ENCODE data around the gene DENND1B.

DENND1B gene

DNA sequence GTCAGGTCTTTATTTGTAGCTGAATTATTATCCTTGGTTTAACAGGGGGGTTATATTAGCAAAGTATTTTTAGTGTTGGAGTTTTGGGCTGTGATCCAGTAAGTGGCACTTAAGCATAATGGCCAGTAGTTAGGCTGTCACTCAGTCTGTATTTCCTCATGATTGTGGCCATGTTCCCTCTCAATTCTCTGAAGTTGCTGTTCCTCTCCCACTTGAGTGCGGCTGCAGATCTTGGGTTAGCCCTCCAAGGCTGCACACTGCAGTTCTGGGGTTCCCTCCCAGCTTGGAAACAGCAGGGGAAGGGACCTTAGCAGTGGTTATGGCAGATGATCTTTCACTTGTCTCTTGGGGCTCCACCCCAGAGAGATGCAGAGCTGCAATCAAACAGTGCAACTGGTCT, 23.2 kb upstream of the DENND1B start:
- no peak overlapping the region for H3K9ac ChIP-seq (ENCODE audit: low read length)
- H3K27me3 ChIP-seq (replicated peaks; ENCODE audit: insufficient read depth, low read length), result no peaks in the 10 kb centered on the region
- H3K9me2 ChIP-seq (replicated peaks; ENCODE audit: insufficient read depth, low read length), result no peaks in the 10 kb centered on the region
- no peaks in the 10 kb centered on the region for H3F3A ChIP-seq (ENCODE audit: insufficient read depth, low read length)
- DNase-seq, result no peak
- H3K27ac ChIP-seq (ENCODE audit: low read length), result no peak overlapping the region
- no peaks in the 10 kb centered on the region for H3K79me2 ChIP-seq (ENCODE audit: low read length)
- no peak overlapping the region for H3K4me2 ChIP-seq (ENCODE audit: low read depth, low read length)
- no peaks in the 10 kb centered on the region for H3K4me1 ChIP-seq (ENCODE audit: low read length)
- H3K4me3 ChIP-seq (ENCODE audit: low read length), result no peak overlapping the region
- H3K9me3 ChIP-seq (replicated peaks; ENCODE audit: insufficient read depth, low read length), result no peaks in the 10 kb centered on the region
- no peak overlapping the region for H2AFZ ChIP-seq (ENCODE audit: low read length)
- H3K36me3 ChIP-seq (replicated peaks; ENCODE audit: insufficient read depth, low read length), result no peaks in the 10 kb centered on the region
- TF ChIP-seq EZH2 (optimal IDR thresholded peaks at IDR 0.05; ENCODE audit: low read depth, low read length), result no peak
- H4K20me1 ChIP-seq (ENCODE audit: insufficient read depth, low read length), result no peaks in the 10 kb centered on the region

- TF ChIP-seq CTCF (IDR thresholded peaks at IDR 0.05; ENCODE audit: low read length), result no peak
- TF ChIP-seq EZH2phosphoT487 (IDR thresholded peaks at IDR 0.05; ENCODE audit: low read length), result no peak
- TF ChIP-seq EZH2 (optimal IDR thresholded peaks at IDR 0.05; ENCODE audit: low read depth, low read length), result no peak
- Histone ChIP-seq H3K4me3 (ENCODE audit: low read length) (no peak overlapping the region), H4K20me1 (ENCODE audit: insufficient read depth, low read length) (no peaks in the 10 kb centered on the region), H3K27me3 (replicated peaks; ENCODE audit: insufficient read depth, low read length) (no peaks in the 10 kb centered on the region), H3K9me2 (replicated peaks; ENCODE audit: insufficient read depth, low read length) (no peaks in the 10 kb centered on the region), H3K79me2 (ENCODE audit: low read length) (no peaks in the 10 kb centered on the region), H3K36me3 (replicated peaks; ENCODE audit: insufficient read depth, low read length) (no peaks in the 10 kb centered on the region), H3F3A (ENCODE audit: insufficient read depth, low read length) (no peaks in the 10 kb centered on the region), H2AFZ (ENCODE audit: low read length) (no peak overlapping the region), H3K4me1 (ENCODE audit: low read length) (no peaks in the 10 kb centered on the region), H3K4me2 (ENCODE audit: low read depth, low read length) (no peak overlapping the region), H3K27ac (ENCODE audit: low read length) (no peak overlapping the region), H3K9ac (ENCODE audit: low read length) (no peak overlapping the region), H3K9me3 (replicated peaks; ENCODE audit: insufficient read depth, low read length) (no peaks in the 10 kb centered on the region)
- no peak for DNase-seq
Observed at GRCh38 chr1:197797010-197797409, 21.7 kb upstream of the DENND1B start.

GRCh38 chr1:197788741-197789739, 13.8 kb upstream of the DENND1B start:
- Histone ChIP-seq H2AFZ (ENCODE audit: low read length) (no peak overlapping the region), H3K4me3 (ENCODE audit: low read length) (no peak overlapping the region), H3K9me2 (replicated peaks; ENCODE audit: insufficient read depth, low read length) (no peaks in the 10 kb centered on the region), H3K27me3 (replicated peaks; ENCODE audit: insufficient read depth, low read length) (no peaks in the 10 kb centered on the region), H3F3A (ENCODE audit: insufficient read depth, low read length) (no peaks in the 10 kb centered on the region), H3K4me2 (ENCODE audit: low read depth, low read length) (no peak overlapping the region), H3K4me1 (ENCODE audit: low read length) (no peaks in the 10 kb centered on the region), H4K20me1 (ENCODE audit: insufficient read depth, low read length) (no peaks in the 10 kb centered on the region), H3K36me3 (replicated peaks; ENCODE audit: insufficient read depth, low read length) (no peaks in the 10 kb centered on the region), H3K79me2 (ENCODE audit: low read length) (no peaks in the 10 kb centered on the region), H3K9ac (ENCODE audit: low read length) (no peak overlapping the region), H3K9me3 (replicated peaks; ENCODE audit: insufficient read depth, low read length) (no peaks in the 10 kb centered on the region), H3K27ac (ENCODE audit: low read length) (no peak overlapping the region)
- DNase-seq, result no peak
- TF ChIP-seq EZH2phosphoT487 (IDR thresholded peaks at IDR 0.05; ENCODE audit: low read length) (no peak), EZH2 (optimal IDR thresholded peaks at IDR 0.05; ENCODE audit: low read depth, low read length) (no peak), CTCF (IDR thresholded peaks at IDR 0.05; ENCODE audit: low read length) (no peak)

Measured in MM.1S (cell line).